OCI-LY1 (cell line): Measurements from ENCODE around the gene LMX1B.

Source experiments
- EZH2 ChIP-seq: fragments of 200-600 bp; sonication (generic), shearing (Covaris generic); IDR thresholded peaks from 2 replicates; pipeline ENCODE4 v1.8.0; 2017; ENCODE audit warnings: borderline replicate concordance, mixed run types, mild to moderate bottlenecking, antibody characterized with exemption, low read length, moderate library complexity, mixed read lengths
- TF ChIP-seq, protein P1 (sequence below): fragments of 200-600 bp; sonication (generic), shearing (Covaris generic); IDR thresholded peaks from 2 replicates; pipeline ENCODE4 v1.5.1; 2017; ENCODE audit warnings: mild to moderate bottlenecking, antibody characterized with exemption, low read length, moderate library complexity, mixed read lengths

GRCh38 chr9:126608551-126608950 lies 5.2 kb upstream of the LMX1B start:
- no peak for TF ChIP-seq EZH2
- TF ChIP-seq, protein P1, sequence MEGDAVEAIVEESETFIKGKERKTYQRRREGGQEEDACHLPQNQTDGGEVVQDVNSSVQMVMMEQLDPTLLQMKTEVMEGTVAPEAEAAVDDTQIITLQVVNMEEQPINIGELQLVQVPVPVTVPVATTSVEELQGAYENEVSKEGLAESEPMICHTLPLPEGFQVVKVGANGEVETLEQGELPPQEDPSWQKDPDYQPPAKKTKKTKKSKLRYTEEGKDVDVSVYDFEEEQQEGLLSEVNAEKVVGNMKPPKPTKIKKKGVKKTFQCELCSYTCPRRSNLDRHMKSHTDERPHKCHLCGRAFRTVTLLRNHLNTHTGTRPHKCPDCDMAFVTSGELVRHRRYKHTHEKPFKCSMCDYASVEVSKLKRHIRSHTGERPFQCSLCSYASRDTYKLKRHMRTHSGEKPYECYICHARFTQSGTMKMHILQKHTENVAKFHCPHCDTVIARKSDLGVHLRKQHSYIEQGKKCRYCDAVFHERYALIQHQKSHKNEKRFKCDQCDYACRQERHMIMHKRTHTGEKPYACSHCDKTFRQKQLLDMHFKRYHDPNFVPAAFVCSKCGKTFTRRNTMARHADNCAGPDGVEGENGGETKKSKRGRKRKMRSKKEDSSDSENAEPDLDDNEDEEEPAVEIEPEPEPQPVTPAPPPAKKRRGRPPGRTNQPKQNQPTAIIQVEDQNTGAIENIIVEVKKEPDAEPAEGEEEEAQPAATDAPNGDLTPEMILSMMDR = no peak
